ENCODE results near the gene GTF2IRD1. TPM values are rescaled to one million over a fixed set of nuclear protein-coding genes. Genes with fewer than 3 reads are reported as not detected.
A peak's percentile ranks its signal among the peaks of the same experiment; 100 is the strongest.

GTF2IRD1 gene
- total RNA-seq, 1 experiment from 2014 or later, result 34.3 TPM

GRCh38 chr7:74544706-74545469, 91.2 kb downstream of the GTF2IRD1 start:
- peak; percentile 70 for DNase-seq
- Histone ChIP-seq H3K4me1 (ENCODE audit: insufficient read depth, low read length) (no peaks in the 10 kb centered on the region), H4K91ac (ENCODE audit: insufficient read length, low read depth, low read length) (no peak overlapping the region), H2BK15ac (ENCODE audit: low read depth, low read length) (no peak overlapping the region), H2BK120ac (ENCODE audit: low read depth, low read length, poor library complexity, severe bottlenecking) (no peak overlapping the region), H3K79me2 (ENCODE audit: insufficient read depth, low read length) (no peaks in the 10 kb centered on the region), H3K9ac (ENCODE audit: extremely low read depth, insufficient read length, low read length) (no peak overlapping the region), H3K9me3 (ENCODE audit: control insufficient read depth, low read depth, low read length) (no peaks in the 10 kb centered on the region), H3K79me1 (ENCODE audit: insufficient read depth, low read depth, low read length, poor library complexity, severe bottlenecking) (no peaks in the 10 kb centered on the region), H2BK12ac (ENCODE audit: insufficient read length, low read depth, low read length) (no peak overlapping the region), H2AFZ (ENCODE audit: low read length) (no peak overlapping the region), H2AK5ac (ENCODE audit: insufficient read length, low read length) (no peak overlapping the region), H3T11ph (ENCODE audit: low read length) (no peak overlapping the region), H3K4me2 (ENCODE audit: insufficient read depth, insufficient read length, low read length) (no peak overlapping the region), H3K27ac (ENCODE audit: insufficient read length, low read depth, low read length) (no peak overlapping the region), H3K56ac (ENCODE audit: insufficient read length, low read depth, low read length) (no peak overlapping the region), H4K8ac (replicated peaks; ENCODE audit: insufficient read length, low read depth, low read length) (no peak overlapping the region), H3K23me2 (ENCODE audit: insufficient read length, low read depth, low read length, poor library complexity, severe bottlenecking) (no peaks in the 10 kb centered on the region), H3K27me3 (ENCODE audit: insufficient read depth, low read length) (no peaks in the 10 kb centered on the region), H2BK20ac (ENCODE audit: low read depth, low read length, poor library complexity, severe bottlenecking) (no peak overlapping the region), H3K23ac (ENCODE audit: insufficient read length, low read depth, low read length) (no peak overlapping the region), H3K4ac (ENCODE audit: low read depth, low read length) (no peak overlapping the region), H2BK5ac (ENCODE audit: insufficient read length, low read length) (no peak overlapping the region), H4K20me1 (ENCODE audit: control insufficient read depth, insufficient read depth, insufficient read length) (no peaks in the 10 kb centered on the region), H4K5ac (ENCODE audit: insufficient read length, low read depth, low read length) (no peak overlapping the region), H3K18ac (ENCODE audit: insufficient read length, low read depth, low read length) (no peak overlapping the region), H3K14ac (ENCODE audit: insufficient read depth, low read length) (no peak overlapping the region)
- Mint-ChIP-seq H3K36me3 (ENCODE audit: insufficient read depth in 1 of 3, low read depth in 3 of 3) (peaks cover 25 to 71% (median 67%) of the 10 kb centered on the region in 3 experiments), H3K27ac (peak overlapping the region; percentile 53 to 81 (median 76); a peak in 4 of 7 replicates), H3K4me3 (no peak overlapping the region), H3K4me1 (peaks cover 5% of the 10 kb centered on the region in 2 experiments; a peak in 3 of 4 replicates), H3K9me3 (0 out of 5 replicates have a peak, but pooled peaks cover 0 to 3% of the 10 kb centered on the region in 2 experiments), H3K27me3 (ENCODE audit: low read depth) (no peaks in the 10 kb centered on the region; the same call in 1 of the 2 replicates)
- TF ChIP-seq, protein P1, sequence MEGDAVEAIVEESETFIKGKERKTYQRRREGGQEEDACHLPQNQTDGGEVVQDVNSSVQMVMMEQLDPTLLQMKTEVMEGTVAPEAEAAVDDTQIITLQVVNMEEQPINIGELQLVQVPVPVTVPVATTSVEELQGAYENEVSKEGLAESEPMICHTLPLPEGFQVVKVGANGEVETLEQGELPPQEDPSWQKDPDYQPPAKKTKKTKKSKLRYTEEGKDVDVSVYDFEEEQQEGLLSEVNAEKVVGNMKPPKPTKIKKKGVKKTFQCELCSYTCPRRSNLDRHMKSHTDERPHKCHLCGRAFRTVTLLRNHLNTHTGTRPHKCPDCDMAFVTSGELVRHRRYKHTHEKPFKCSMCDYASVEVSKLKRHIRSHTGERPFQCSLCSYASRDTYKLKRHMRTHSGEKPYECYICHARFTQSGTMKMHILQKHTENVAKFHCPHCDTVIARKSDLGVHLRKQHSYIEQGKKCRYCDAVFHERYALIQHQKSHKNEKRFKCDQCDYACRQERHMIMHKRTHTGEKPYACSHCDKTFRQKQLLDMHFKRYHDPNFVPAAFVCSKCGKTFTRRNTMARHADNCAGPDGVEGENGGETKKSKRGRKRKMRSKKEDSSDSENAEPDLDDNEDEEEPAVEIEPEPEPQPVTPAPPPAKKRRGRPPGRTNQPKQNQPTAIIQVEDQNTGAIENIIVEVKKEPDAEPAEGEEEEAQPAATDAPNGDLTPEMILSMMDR (conservative IDR thresholded peaks at IDR 0.05), result peak; percentile 90
- WGBS (ENCODE audit: extremely low coverage, insufficient read length, low lambda C conversion rate), result no CpG with 5 or more reads among the region's 12 CpGs

Data from H9 (cell line).